H1 (cell line): Measurements from ENCODE around the gene POLR1B. TPM values are rescaled to one million over a fixed set of nuclear protein-coding genes. Genes with fewer than 3 reads are reported as not detected.

Experiments
- CBX8 ChIP-seq: fragments of 300-800, 300-1000 bp; sonication (generic); IDR thresholded peaks from 2 replicates; pipeline ENCODE4 v1.7.1; 2016; ENCODE audit warnings: low read depth, low read length, borderline replicate concordance
- HDAC2 ChIP-seq, 2 experiments: fragments of 300-600 bp in 1 of 2; sonication (generic) in 1 of 2; IDR thresholded peaks; 2 replicates each; pipeline ENCODE4 v1.6.1; 2011 to 2012; ENCODE audit warnings: low read depth in 2 of 2, low read length in 2 of 2, mild to moderate bottlenecking in 2 of 2, moderate library complexity in 2 of 2, borderline replicate concordance in 1 of 2, inconsistent platforms in 1 of 2
- NANOG ChIP-seq: IDR thresholded peaks from 2 replicates; pipeline ENCODE4 v1.6.1; 2011; ENCODE audit warnings: low read length, low read depth, mild to moderate bottlenecking, inconsistent platforms; ENCODE audit not compliant: insufficient read depth, poor library complexity, severe bottlenecking
- POLR2A ChIP-seq, 2 experiments: IDR thresholded peaks; 1 replicate in 1 of 2; 2 replicates in 1 of 2; pipeline ENCODE4 v1.6.1; 2011; ENCODE audit warnings: low read depth in 2 of 2, low read length in 2 of 2, mild to moderate bottlenecking in 2 of 2; ENCODE audit errors: control extremely low read depth in 1 of 2
- TAF7 ChIP-seq: optimal IDR thresholded peaks from 2 replicates; pipeline ENCODE3; 2011; ENCODE audit warnings: low read depth, mild to moderate bottlenecking, inconsistent platforms, low read length, moderate library complexity, borderline replicate concordance
- TBP ChIP-seq: IDR thresholded peaks from 2 replicates; pipeline ENCODE4 v1.6.1; 2011; ENCODE audit warnings: low read depth, low read length, improper control_type of control experiment
- polyA plus RNA-seq, 7 experiments: library from polyadenylated mRNA; depleted of rRNA in 3 of 7; stranded (reverse) in 5 of 7; unstranded in 2 of 7; fragments of >200 nt in 5 of 7; fragments of 200-250 nt in 2 of 7; gene quantifications; 1 replicate in 5 of 7; 2 replicates in 1 of 7; 4 replicates in 1 of 7; pipeline versions ENCODE4 v1.2.1 to v1.2.3, GENCODE V29; 2011 to 2013; ENCODE audit warnings: missing spikeins in 2 of 7, mixed read lengths in 2 of 7
- total RNA-seq: library from RNA; stranded (reverse); fragmentation: NEBNext Ultra II Directional; extraction: Animal tissue kit (Norgen Biotek cat#: 25700); gene quantifications from 2 replicates; pipeline ENCODE4 v1.2.1, GENCODE V29; 2021
- TF ChIP-seq, protein P1 (sequence below): fragments of 300-600 bp; sonication (generic); IDR thresholded peaks from 2 replicates; pipeline ENCODE4 v1.7.1; 2012; ENCODE audit warnings: low read length, moderate library complexity, mild to moderate bottlenecking, inconsistent platforms; ENCODE audit not compliant: insufficient replicate concordance
- TF ChIP-seq, protein P2 (sequence below), 3 experiments: IDR thresholded peaks; 1 replicate in 2 of 3; 2 replicates in 1 of 3; pipeline versions ENCODE4 v1.5.1 to v1.6.1; 2011; ENCODE audit warnings: low read length in 3 of 3, mild to moderate bottlenecking in 3 of 3, inconsistent platforms in 2 of 3, low read depth in 1 of 3, moderate library complexity in 1 of 3; ENCODE audit not compliant: insufficient read depth in 1 of 3; ENCODE audit errors: control extremely low read depth in 1 of 3

Gene POLR1B
- total and polyA plus RNA-seq, 2 of the 8 experiments (the other 6 are each of a cell fraction or from before 2014, with no cell fraction given): 24.3 to 69.4 TPM

DNA sequence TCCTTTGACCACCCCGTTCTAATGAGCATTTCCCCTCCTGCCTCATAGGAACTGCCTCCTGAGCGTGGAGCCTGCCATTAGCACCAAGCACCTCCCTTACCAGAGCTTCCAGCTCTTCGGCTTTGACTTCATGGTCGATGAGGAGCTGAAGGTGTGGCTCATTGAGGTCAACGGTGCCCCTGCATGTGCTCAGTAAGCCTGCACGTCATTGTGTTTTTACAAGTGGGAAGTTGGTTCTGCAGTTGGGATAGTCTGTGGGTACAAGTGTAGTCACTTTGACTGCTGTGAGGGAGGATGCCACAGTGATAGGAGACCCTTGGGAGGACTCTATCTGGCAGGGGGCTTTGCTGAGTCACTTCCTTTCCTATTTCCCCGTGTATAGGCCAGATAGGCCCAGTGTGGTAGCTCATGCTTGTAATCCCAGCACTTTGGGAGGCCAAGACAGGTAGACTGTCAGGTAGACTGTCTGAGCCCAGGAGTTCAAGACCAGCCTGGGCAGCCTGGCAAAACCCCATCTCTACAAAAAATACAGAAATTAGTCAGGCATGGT, 22.0 kb upstream of the POLR1B start (continued):
- TF ChIP-seq, protein P1, sequence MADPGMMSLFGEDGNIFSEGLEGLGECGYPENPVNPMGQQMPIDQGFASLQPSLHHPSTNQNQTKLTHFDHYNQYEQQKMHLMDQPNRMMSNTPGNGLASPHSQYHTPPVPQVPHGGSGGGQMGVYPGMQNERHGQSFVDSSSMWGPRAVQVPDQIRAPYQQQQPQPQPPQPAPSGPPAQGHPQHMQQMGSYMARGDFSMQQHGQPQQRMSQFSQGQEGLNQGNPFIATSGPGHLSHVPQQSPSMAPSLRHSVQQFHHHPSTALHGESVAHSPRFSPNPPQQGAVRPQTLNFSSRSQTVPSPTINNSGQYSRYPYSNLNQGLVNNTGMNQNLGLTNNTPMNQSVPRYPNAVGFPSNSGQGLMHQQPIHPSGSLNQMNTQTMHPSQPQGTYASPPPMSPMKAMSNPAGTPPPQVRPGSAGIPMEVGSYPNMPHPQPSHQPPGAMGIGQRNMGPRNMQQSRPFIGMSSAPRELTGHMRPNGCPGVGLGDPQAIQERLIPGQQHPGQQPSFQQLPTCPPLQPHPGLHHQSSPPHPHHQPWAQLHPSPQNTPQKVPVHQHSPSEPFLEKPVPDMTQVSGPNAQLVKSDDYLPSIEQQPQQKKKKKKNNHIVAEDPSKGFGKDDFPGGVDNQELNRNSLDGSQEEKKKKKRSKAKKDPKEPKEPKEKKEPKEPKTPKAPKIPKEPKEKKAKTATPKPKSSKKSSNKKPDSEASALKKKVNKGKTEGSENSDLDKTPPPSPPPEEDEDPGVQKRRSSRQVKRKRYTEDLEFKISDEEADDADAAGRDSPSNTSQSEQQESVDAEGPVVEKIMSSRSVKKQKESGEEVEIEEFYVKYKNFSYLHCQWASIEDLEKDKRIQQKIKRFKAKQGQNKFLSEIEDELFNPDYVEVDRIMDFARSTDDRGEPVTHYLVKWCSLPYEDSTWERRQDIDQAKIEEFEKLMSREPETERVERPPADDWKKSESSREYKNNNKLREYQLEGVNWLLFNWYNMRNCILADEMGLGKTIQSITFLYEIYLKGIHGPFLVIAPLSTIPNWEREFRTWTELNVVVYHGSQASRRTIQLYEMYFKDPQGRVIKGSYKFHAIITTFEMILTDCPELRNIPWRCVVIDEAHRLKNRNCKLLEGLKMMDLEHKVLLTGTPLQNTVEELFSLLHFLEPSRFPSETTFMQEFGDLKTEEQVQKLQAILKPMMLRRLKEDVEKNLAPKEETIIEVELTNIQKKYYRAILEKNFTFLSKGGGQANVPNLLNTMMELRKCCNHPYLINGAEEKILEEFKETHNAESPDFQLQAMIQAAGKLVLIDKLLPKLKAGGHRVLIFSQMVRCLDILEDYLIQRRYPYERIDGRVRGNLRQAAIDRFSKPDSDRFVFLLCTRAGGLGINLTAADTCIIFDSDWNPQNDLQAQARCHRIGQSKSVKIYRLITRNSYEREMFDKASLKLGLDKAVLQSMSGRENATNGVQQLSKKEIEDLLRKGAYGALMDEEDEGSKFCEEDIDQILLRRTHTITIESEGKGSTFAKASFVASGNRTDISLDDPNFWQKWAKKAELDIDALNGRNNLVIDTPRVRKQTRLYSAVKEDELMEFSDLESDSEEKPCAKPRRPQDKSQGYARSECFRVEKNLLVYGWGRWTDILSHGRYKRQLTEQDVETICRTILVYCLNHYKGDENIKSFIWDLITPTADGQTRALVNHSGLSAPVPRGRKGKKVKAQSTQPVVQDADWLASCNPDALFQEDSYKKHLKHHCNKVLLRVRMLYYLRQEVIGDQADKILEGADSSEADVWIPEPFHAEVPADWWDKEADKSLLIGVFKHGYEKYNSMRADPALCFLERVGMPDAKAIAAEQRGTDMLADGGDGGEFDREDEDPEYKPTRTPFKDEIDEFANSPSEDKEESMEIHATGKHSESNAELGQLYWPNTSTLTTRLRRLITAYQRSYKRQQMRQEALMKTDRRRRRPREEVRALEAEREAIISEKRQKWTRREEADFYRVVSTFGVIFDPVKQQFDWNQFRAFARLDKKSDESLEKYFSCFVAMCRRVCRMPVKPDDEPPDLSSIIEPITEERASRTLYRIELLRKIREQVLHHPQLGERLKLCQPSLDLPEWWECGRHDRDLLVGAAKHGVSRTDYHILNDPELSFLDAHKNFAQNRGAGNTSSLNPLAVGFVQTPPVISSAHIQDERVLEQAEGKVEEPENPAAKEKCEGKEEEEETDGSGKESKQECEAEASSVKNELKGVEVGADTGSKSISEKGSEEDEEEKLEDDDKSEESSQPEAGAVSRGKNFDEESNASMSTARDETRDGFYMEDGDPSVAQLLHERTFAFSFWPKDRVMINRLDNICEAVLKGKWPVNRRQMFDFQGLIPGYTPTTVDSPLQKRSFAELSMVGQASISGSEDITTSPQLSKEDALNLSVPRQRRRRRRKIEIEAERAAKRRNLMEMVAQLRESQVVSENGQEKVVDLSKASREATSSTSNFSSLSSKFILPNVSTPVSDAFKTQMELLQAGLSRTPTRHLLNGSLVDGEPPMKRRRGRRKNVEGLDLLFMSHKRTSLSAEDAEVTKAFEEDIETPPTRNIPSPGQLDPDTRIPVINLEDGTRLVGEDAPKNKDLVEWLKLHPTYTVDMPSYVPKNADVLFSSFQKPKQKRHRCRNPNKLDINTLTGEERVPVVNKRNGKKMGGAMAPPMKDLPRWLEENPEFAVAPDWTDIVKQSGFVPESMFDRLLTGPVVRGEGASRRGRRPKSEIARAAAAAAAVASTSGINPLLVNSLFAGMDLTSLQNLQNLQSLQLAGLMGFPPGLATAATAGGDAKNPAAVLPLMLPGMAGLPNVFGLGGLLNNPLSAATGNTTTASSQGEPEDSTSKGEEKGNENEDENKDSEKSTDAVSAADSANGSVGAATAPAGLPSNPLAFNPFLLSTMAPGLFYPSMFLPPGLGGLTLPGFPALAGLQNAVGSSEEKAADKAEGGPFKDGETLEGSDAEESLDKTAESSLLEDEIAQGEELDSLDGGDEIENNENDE: no peak
- TF ChIP-seq HDAC2 (IDR thresholded peaks at IDR 0.05; ENCODE audit: borderline replicate concordance in 1 of 2, low read depth in 2 of 2, low read length in 2 of 2): no peak
- TF ChIP-seq, protein P2, sequence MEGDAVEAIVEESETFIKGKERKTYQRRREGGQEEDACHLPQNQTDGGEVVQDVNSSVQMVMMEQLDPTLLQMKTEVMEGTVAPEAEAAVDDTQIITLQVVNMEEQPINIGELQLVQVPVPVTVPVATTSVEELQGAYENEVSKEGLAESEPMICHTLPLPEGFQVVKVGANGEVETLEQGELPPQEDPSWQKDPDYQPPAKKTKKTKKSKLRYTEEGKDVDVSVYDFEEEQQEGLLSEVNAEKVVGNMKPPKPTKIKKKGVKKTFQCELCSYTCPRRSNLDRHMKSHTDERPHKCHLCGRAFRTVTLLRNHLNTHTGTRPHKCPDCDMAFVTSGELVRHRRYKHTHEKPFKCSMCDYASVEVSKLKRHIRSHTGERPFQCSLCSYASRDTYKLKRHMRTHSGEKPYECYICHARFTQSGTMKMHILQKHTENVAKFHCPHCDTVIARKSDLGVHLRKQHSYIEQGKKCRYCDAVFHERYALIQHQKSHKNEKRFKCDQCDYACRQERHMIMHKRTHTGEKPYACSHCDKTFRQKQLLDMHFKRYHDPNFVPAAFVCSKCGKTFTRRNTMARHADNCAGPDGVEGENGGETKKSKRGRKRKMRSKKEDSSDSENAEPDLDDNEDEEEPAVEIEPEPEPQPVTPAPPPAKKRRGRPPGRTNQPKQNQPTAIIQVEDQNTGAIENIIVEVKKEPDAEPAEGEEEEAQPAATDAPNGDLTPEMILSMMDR (IDR thresholded peaks at IDR 0.05; ENCODE audit: control extremely low read depth in 1 of 3, insufficient read depth in 1 of 3, low read depth in 1 of 3, low read length in 3 of 3): no peak
- no peak for TF ChIP-seq TAF7
- no peak for TF ChIP-seq NANOG
- TF ChIP-seq CBX8: no peak
- no peak for TF ChIP-seq POLR2A (IDR thresholded peaks at IDR 0.05; ENCODE audit: control extremely low read depth in 1 of 2, low read depth in 2 of 2, low read length in 2 of 2)
- TF ChIP-seq TBP: no peak
